GM12892 (cell line): ENCODE data around the gene OTOG.

Experiments
- POLR2A ChIP-seq: IDR thresholded peaks from 2 replicates; pipeline ENCODE4 v1.6.1; 2011; ENCODE audit warnings: low read depth, low read length, control low read depth
- POLR2AphosphoS5 ChIP-seq: IDR thresholded peaks from 2 replicates; pipeline ENCODE4 v1.6.1; 2011; ENCODE audit warnings: low read depth, low read length, control low read depth
- TAF1 ChIP-seq: IDR thresholded peaks from 2 replicates; pipeline ENCODE4 v1.6.1; 2011; ENCODE audit warnings: low read depth, mild to moderate bottlenecking, control low read depth, low read length, borderline replicate concordance

- TF ChIP-seq POLR2AphosphoS5 (no peak), POLR2A (no peak), TAF1 (no peak)
These were observed 46.4 kb upstream of the OTOG start for GRCh38 chr11:17500673-17501072.
